SK-N-SH (cell line): ENCODE measurements around the gene TNIP2. TPM values are rescaled to one million over a fixed set of nuclear protein-coding genes. Genes with fewer than 3 reads are reported as not detected.

Source experiments
- CTCF ChIA-PET: fragments of 300-600, 350-600 bp; formaldehyde crosslinking; extraction: SDS; loops from one replicate; lab custom pipeline; 2021; lab: Yijun Ruan, JAX
- POLR2A ChIA-PET: fragments of 350-600 bp; sonication (Branson Sonifier 250); formaldehyde crosslinking; extraction: SDS; loops from one replicate; lab custom pipeline; 2020; ENCODE audit warnings: antibody characterized with exemption, inconsistent platforms; lab: Yijun Ruan, JAX
- DNase-seq: peaks from one replicate; pipeline ENCODE4 v3.0.0; 2012
- H2AFZ ChIP-seq: fragments of 200-600 bp; sonication (generic); 2 replicates; pipeline ENCODE4 v1.8.1; 2016; ENCODE audit warnings: antibody characterized with exemption, mild to moderate bottlenecking, low read depth
- H3F3A ChIP-seq: fragments of 200-600 bp; sonication (generic); replicated peaks from 2 replicates; pipeline ENCODE3; 2016; ENCODE audit warnings: antibody characterized with exemption, mild to moderate bottlenecking; ENCODE audit not compliant: insufficient read depth
- H3K27ac ChIP-seq, 2 experiments: fragments of 200-500 bp in 1 of 2; fragments of 200-600 bp in 1 of 2; sonication (Bioruptor generic) in 1 of 2; sonication (generic), shearing (Covaris generic) in 1 of 2; 2 replicates each; pipeline versions ENCODE4 v1.5.1 to v1.6.1; 2014 to 2016; ENCODE audit warnings: low read depth in 2 of 2, inconsistent platforms in 1 of 2, low read length in 1 of 2, mild to moderate bottlenecking in 1 of 2, mixed read lengths in 1 of 2
- H3K27me3 ChIP-seq: fragments of 200-600 bp; sonication (generic), shearing (Covaris generic); 2 replicates; pipeline ENCODE4 v1.6.1; 2016; ENCODE audit warnings: mixed run types; ENCODE audit not compliant: insufficient read depth
- H3K36me3 ChIP-seq, 2 experiments: fragments of 200-500 bp in 1 of 2; fragments of 200-600 bp in 1 of 2; sonication (Bioruptor generic) in 1 of 2; sonication (generic) in 1 of 2; replicated peaks in 1 of 2; 2 replicates each; pipeline versions ENCODE3 to v1.5.1; 2014 to 2016; ENCODE audit warnings: low read length in 1 of 2, mild to moderate bottlenecking in 1 of 2; ENCODE audit not compliant: insufficient read depth in 2 of 2, control insufficient read depth in 1 of 2
- H3K4me1 ChIP-seq, 2 experiments: fragments of 200-500 bp in 1 of 2; fragments of 200-600 bp in 1 of 2; sonication (Bioruptor generic) in 1 of 2; sonication (generic), shearing (Covaris generic) in 1 of 2; 2 replicates each; pipeline versions ENCODE4 v1.5.1 to v1.6.1; 2014 to 2016; ENCODE audit warnings: low read depth in 1 of 2, low read length in 1 of 2, mixed run types in 1 of 2; ENCODE audit not compliant: insufficient read depth in 2 of 2, control insufficient read depth in 1 of 2
- H3K4me2 ChIP-seq: fragments of 200-600 bp; sonication (generic), shearing (Covaris generic); 2 replicates; pipeline ENCODE4 v1.6.1; 2017; ENCODE audit warnings: mixed run types
- H3K4me3 ChIP-seq, 2 experiments: fragments of 200-500 bp in 1 of 2; fragments of 200-600 bp in 1 of 2; sonication (Bioruptor generic) in 1 of 2; sonication (generic), shearing (Covaris generic) in 1 of 2; 2 replicates each; pipeline versions ENCODE4 v1.5.1 to v1.8.1; 2014 to 2016; ENCODE audit warnings: low read depth in 2 of 2, inconsistent platforms in 1 of 2, low read length in 1 of 2, mild to moderate bottlenecking in 1 of 2, mixed read lengths in 1 of 2, moderate library complexity in 1 of 2
- H3K79me2 ChIP-seq: fragments of 200-600 bp; sonication (generic); 2 replicates; pipeline ENCODE4 v1.8.1; 2017; ENCODE audit warnings: mild to moderate bottlenecking; ENCODE audit not compliant: insufficient read depth
- H3K9ac ChIP-seq: fragments of 200-600 bp; sonication (generic); 2 replicates; pipeline ENCODE4 v1.6.1; 2017; ENCODE audit warnings: mixed run types
- H3K9me2 ChIP-seq: fragments of 200-600 bp; sonication (generic); 2 replicates; pipeline ENCODE4 v1.6.1; 2017; ENCODE audit warnings: mixed run types
- H3K9me3 ChIP-seq: fragments of 200-600 bp; sonication (generic); 2 replicates; pipeline ENCODE4 v1.6.1; 2017; ENCODE audit warnings: mixed run types, mild to moderate bottlenecking, moderate library complexity
- H4K20me1 ChIP-seq: fragments of 200-600 bp; sonication (generic); 2 replicates; pipeline ENCODE4 v1.6.1; 2017; ENCODE audit warnings: mild to moderate bottlenecking, mixed run types; ENCODE audit not compliant: insufficient read depth
- CHD2 ChIP-seq: fragments of 150-350 bp; IDR thresholded peaks from 2 replicates; pipeline ENCODE4 v1.6.1; 2018; ENCODE audit warnings: low read length; ENCODE audit not compliant: partially characterized antibody
- CTCF ChIP-seq: fragments of 200-600 bp; sonication (generic); IDR thresholded peaks from 2 replicates; pipeline ENCODE4 v1.6.1; 2017; ENCODE audit warnings: antibody characterized with exemption, mild to moderate bottlenecking, moderate library complexity
- FOXJ3 ChIP-seq: sonication (generic); formaldehyde crosslinking; IDR thresholded peaks from 2 replicates; pipeline ENCODE4 v1.5.1; 2020; ENCODE audit warnings: mild to moderate bottlenecking, missing genetic modification reagents
- GATA2 ChIP-seq: sonication (generic); formaldehyde crosslinking; IDR thresholded peaks from 2 replicates; pipeline ENCODE4 v1.5.0; 2020; ENCODE audit warnings: mild to moderate bottlenecking, missing genetic modification reagents
- IRF3 ChIP-seq: fragments of 150-350 bp; IDR thresholded peaks from 2 replicates; pipeline ENCODE4 v1.6.1; 2016; ENCODE audit warnings: mild to moderate bottlenecking, low read depth, low read length
- JUND ChIP-seq: IDR thresholded peaks from 2 replicates; pipeline ENCODE4 v1.4.0; 2012
- MEF2A ChIP-seq: IDR thresholded peaks from 2 replicates; pipeline ENCODE4 v1.4.0; 2012; ENCODE audit warnings: low read depth, borderline replicate concordance
- NFIC ChIP-seq: IDR thresholded peaks from 2 replicates; pipeline ENCODE4 v1.4.0; 2012; ENCODE audit warnings: borderline replicate concordance
- POLR2AphosphoS5 ChIP-seq: IDR thresholded peaks from 2 replicates; pipeline ENCODE4 v1.6.1; 2012; ENCODE audit warnings: low read depth, low read length
- RAD21 ChIP-seq: IDR thresholded peaks from 2 replicates; pipeline ENCODE4 v1.6.1; 2012; ENCODE audit warnings: mild to moderate bottlenecking, low read length
- SIN3A ChIP-seq: IDR thresholded peaks from 2 replicates; pipeline ENCODE4 v1.6.1; 2012; ENCODE audit warnings: low read depth, mild to moderate bottlenecking, low read length, moderate library complexity, borderline replicate concordance
- SMC3 ChIP-seq: IDR thresholded peaks from 2 replicates; pipeline ENCODE4 v1.6.1; 2012; ENCODE audit warnings: low read depth, low read length, improper control_type of control experiment
- TAF1 ChIP-seq: IDR thresholded peaks from 2 replicates; pipeline ENCODE4 v1.6.1; 2012; ENCODE audit warnings: low read depth, mild to moderate bottlenecking, low read length, moderate library complexity, borderline replicate concordance
- TCF12 ChIP-seq: IDR thresholded peaks from 2 replicates; pipeline ENCODE4 v1.4.0; 2012
- WGBS: methylation state at CpG from one replicate; pipeline ENCODE4 v1.1.6; 2017; ENCODE audit warnings: low lambda C conversion rate; 5-methylcytosine and 5-hydroxymethylcytosine counted together
- polyA plus RNA-seq, 3 experiments: library from polyadenylated mRNA; depleted of rRNA; stranded (reverse); fragments of >200 nt; gene quantifications; 2 replicates each; pipeline ENCODE4 v1.2.3, GENCODE V29; 2012
- TF ChIP-seq, protein P1 (sequence below): IDR thresholded peaks from 2 replicates; pipeline ENCODE4 v1.4.0; 2012; ENCODE audit warnings: low read depth, borderline replicate concordance
- TF ChIP-seq, protein P2 (sequence below): IDR thresholded peaks from 2 replicates; pipeline ENCODE4; 2012

TNIP2 gene
- polyA plus RNA-seq, 1 of the 3 experiments (the other 2 are of a cell fraction), result 78.9 TPM

GRCh38 chr4:2735869-2736268, 20.3 kb downstream of the TNIP2 start:
- no peak overlapping the region for H3K4me3 ChIP-seq
- ChIA-PET CTCF (no interaction called here), POLR2A (interaction anchor here (0.7 kb wide), 1 partner anchor 81 kb away, joined by 3 read pairs; no protein-coding TSS in a partner anchor)
- TF ChIP-seq FOXJ3 (CRISPR knock-in tag) (no peak), RAD21 (no peak), POLR2AphosphoS5 (no peak)
- H3K4me2 ChIP-seq, result no peak overlapping the region
- H4K20me1 ChIP-seq, result no peaks in the 10 kb centered on the region
- H3K27me3 ChIP-seq, result no peaks in the 10 kb centered on the region
- no peak for DNase-seq
- H3K27ac ChIP-seq, result no peak overlapping the region
- peaks cover 14% of the 10 kb centered on the region for H3F3A ChIP-seq
- peaks cover 18 to 30% of the 10 kb centered on the region in 2 experiments for H3K36me3 ChIP-seq
- 0 out of 2 replicates have a peak, but pooled peaks cover 3% of the 10 kb centered on the region for H3K9me3 ChIP-seq
- H3K4me1 ChIP-seq, result no peaks in the 10 kb centered on the region; a peak in 1 of 4 replicates
- no peak overlapping the region for H2AFZ ChIP-seq
- no peaks in the 10 kb centered on the region for H3K79me2 ChIP-seq
- H3K9me2 ChIP-seq, result no peaks in the 10 kb centered on the region
- no peak overlapping the region for H3K9ac ChIP-seq

GRCh38 chr4:2734612-2735011, 21.5 kb downstream of the TNIP2 start:
- 100% methylated on average over 1 of the region's 1 CpG for WGBS
- H3F3A ChIP-seq, result peaks cover 14% of the 10 kb centered on the region
- DNase-seq, result no peak
- TF ChIP-seq TAF1 (no peak), CHD2 (no peak)
- H4K20me1 ChIP-seq, result no peaks in the 10 kb centered on the region
- H3K27ac ChIP-seq, result no peak overlapping the region
- no peak overlapping the region for H3K4me2 ChIP-seq
- ChIA-PET POLR2A (no interaction called here), CTCF (interaction anchor here (0.6 kb wide), 2 partner anchors 10 to 71 kb away, joined by 3 to 4 read pairs; no protein-coding TSS in a partner anchor)
- no peaks in the 10 kb centered on the region for H3K27me3 ChIP-seq
- H3K9me3 ChIP-seq, result 0 out of 2 replicates have a peak, but pooled peaks cover 3% of the 10 kb centered on the region
- no peaks in the 10 kb centered on the region; a peak in 1 of 4 replicates for H3K4me1 ChIP-seq
- H3K9me2 ChIP-seq, result no peaks in the 10 kb centered on the region
- H3K36me3 ChIP-seq, result peaks cover 18 to 38% of the 10 kb centered on the region in 2 experiments
- H3K9ac ChIP-seq, result no peak overlapping the region
- H3K79me2 ChIP-seq, result no peaks in the 10 kb centered on the region
- no peak overlapping the region for H3K4me3 ChIP-seq
- no peak overlapping the region for H2AFZ ChIP-seq

GRCh38 chr4:2733844-2734574, 22.1 kb downstream of the TNIP2 start:
- ChIA-PET CTCF (interaction anchor here (0.5 to 0.6 kb wide), 3 partner anchors 9 to 71 kb away, joined by 3 to 4 read pairs (median 4); no protein-coding TSS in a partner anchor), POLR2A (no interaction called here)
- no peak overlapping the region for H3K9ac ChIP-seq
- H3F3A ChIP-seq, result peaks cover 14% of the 10 kb centered on the region
- DNase-seq, result no peak
- no peak overlapping the region for H3K4me3 ChIP-seq
- H3K79me2 ChIP-seq, result no peaks in the 10 kb centered on the region
- H3K4me2 ChIP-seq, result no peak overlapping the region
- no peak overlapping the region for H2AFZ ChIP-seq
- H3K36me3 ChIP-seq, result peaks cover 18 to 40% of the 10 kb centered on the region in 2 experiments
- no peaks in the 10 kb centered on the region for H3K9me2 ChIP-seq
- H3K4me1 ChIP-seq, result no peaks in the 10 kb centered on the region; a peak in 1 of 4 replicates
- no peak overlapping the region for H3K27ac ChIP-seq
- 96% methylated on average over 2 of the region's 2 CpGs for WGBS
- H3K27me3 ChIP-seq, result no peaks in the 10 kb centered on the region
- no peaks in the 10 kb centered on the region for H4K20me1 ChIP-seq
- 0 out of 2 replicates have a peak, but pooled peaks cover 3% of the 10 kb centered on the region for H3K9me3 ChIP-seq
- TF ChIP-seq SMC3 (no peak), JUND (no peak), GATA2 (CRISPR knock-in tag) (no peak), CTCF (no peak), IRF3 (no peak), TCF12 (no peak), NFIC (no peak), MEF2A (no peak), SIN3A (no peak)
- TF ChIP-seq, protein P1, sequence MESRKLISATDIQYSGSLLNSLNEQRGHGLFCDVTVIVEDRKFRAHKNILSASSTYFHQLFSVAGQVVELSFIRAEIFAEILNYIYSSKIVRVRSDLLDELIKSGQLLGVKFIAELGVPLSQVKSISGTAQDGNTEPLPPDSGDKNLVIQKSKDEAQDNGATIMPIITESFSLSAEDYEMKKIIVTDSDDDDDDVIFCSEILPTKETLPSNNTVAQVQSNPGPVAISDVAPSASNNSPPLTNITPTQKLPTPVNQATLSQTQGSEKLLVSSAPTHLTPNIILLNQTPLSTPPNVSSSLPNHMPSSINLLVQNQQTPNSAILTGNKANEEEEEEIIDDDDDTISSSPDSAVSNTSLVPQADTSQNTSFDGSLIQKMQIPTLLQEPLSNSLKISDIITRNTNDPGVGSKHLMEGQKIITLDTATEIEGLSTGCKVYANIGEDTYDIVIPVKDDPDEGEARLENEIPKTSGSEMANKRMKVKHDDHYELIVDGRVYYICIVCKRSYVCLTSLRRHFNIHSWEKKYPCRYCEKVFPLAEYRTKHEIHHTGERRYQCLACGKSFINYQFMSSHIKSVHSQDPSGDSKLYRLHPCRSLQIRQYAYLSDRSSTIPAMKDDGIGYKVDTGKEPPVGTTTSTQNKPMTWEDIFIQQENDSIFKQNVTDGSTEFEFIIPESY, result no peak
- TF ChIP-seq, protein P2, sequence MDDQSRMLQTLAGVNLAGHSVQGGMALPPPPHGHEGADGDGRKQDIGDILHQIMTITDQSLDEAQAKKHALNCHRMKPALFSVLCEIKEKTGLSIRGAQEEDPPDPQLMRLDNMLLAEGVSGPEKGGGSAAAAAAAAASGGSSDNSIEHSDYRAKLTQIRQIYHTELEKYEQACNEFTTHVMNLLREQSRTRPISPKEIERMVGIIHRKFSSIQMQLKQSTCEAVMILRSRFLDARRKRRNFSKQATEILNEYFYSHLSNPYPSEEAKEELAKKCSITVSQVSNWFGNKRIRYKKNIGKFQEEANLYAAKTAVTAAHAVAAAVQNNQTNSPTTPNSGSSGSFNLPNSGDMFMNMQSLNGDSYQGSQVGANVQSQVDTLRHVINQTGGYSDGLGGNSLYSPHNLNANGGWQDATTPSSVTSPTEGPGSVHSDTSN, result no peak
